Coronary artery (tissue), 2 donors: Measurements from ENCODE around the gene EED.

Experiments
- DNase-seq: peaks from one replicate; pipeline ENCODE4 v3.0.0-alpha.2; 2017; ENCODE audit warnings: low spot score
- H3K27ac ChIP-seq, 2 donors: fragments of 200-600 bp; sonication (generic); one replicate each; pipeline ENCODE4 v1.5.1; 2016 to 2019
- H3K4me3 ChIP-seq: fragments of 200-600 bp; sonication (generic); 2 replicates; pipeline ENCODE4 v1.5.1; 2016; ENCODE audit warnings: mild to moderate bottlenecking, moderate library complexity
- TF ChIP-seq, protein P1 (sequence below): fragments of 200-600 bp; sonication (generic); IDR thresholded peaks from one replicate; pipeline ENCODE4 v1.5.1; 2019; ENCODE audit warnings: antibody characterized with exemption

EED gene

DNA sequence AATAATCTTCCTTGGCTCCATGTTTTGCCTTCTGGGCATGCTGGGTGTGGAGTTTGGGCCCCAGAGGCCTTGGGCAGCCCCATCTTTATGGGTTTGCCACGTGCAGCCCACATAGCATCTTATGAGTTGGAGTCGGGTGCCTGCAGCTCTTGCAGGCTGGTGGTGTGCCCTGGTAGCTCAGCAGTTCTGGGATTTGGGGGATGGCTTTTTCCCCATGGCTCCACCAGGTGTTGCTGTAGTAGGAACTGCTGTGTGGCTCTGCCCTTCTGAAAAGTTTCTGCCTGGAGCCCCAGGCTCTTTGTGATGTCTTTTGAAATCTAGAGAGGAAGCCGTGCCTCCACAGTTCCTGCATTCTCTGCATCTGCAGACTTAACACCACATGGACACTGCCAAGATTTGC lies 16.8 kb downstream of the EED start:
- Histone ChIP-seq H3K27ac (no peak overlapping the region), H3K4me3 (no peak overlapping the region)
- TF ChIP-seq, protein P1, sequence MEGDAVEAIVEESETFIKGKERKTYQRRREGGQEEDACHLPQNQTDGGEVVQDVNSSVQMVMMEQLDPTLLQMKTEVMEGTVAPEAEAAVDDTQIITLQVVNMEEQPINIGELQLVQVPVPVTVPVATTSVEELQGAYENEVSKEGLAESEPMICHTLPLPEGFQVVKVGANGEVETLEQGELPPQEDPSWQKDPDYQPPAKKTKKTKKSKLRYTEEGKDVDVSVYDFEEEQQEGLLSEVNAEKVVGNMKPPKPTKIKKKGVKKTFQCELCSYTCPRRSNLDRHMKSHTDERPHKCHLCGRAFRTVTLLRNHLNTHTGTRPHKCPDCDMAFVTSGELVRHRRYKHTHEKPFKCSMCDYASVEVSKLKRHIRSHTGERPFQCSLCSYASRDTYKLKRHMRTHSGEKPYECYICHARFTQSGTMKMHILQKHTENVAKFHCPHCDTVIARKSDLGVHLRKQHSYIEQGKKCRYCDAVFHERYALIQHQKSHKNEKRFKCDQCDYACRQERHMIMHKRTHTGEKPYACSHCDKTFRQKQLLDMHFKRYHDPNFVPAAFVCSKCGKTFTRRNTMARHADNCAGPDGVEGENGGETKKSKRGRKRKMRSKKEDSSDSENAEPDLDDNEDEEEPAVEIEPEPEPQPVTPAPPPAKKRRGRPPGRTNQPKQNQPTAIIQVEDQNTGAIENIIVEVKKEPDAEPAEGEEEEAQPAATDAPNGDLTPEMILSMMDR = no peak
- DNase-seq = no peak

DNA sequence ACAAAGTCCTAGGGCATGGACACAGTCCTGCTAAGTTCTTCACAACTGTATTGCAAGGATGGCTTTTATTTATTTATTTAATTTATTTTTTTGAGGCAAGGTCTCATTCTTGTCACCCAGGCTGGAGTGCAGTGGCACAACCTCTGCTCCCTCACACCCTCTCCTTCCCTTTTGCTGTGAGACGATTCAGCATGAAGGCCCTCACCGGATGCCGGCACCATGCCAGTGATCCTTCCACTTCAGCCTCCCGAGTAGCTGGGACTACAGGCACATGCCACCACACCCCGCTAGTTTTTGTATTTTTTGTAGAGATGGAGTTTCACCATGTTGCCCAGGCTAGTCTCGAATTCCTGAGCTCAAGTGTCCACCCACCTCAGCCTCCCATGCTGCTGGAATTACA lies 17.8 kb downstream of the EED start:
- Histone ChIP-seq H3K4me3 (no peak overlapping the region), H3K27ac (no peak overlapping the region)
- TF ChIP-seq, protein P1 = no peak
- DNase-seq = no peak

DNA sequence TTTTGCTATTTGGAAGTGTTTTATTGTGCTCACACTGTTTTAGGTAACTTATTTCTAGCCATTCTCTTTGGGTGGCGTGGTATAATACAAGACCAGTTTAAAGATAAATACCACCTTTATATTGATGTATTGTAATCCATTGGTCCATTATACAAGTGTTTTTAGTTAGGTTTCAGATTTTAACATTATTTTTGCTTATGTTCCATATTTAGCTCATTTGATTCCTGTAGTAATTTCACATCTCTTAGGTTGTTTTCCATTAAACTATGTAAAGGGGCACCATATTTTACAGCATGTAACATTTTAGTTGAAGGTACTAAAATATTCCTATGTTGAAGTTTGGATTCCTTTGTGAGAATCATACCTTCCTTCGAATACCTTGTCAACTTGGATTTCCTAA lies 20.1 kb downstream of the EED start:
- DNase-seq = no peak
- no peak overlapping the region for H3K27ac ChIP-seq
- TF ChIP-seq, protein P1 = no peak
- H3K4me3 ChIP-seq = no peak overlapping the region

DNA sequence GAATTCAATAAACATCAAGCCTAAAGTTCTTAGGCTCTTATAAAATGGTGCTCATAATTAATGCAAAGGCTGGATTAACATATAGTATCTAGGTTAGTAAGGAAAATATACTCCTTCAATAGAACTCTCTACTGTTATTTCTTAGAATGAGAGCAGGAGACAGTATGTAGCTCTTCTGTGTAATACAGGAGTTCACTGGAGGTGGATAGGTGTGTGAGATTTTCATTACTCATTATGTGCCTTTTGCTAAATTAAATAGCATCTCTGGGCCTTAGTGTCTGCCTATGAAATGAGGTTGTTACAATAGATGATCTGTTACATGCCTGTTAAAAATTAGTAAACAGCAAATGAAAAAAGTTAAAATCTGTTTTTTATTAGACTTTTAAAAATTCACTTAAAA lies 20.6 kb downstream of the EED start:
- Histone ChIP-seq H3K4me3 (no peak overlapping the region), H3K27ac (no peak overlapping the region)
- DNase-seq = no peak
- TF ChIP-seq, protein P1 = no peak

DNA sequence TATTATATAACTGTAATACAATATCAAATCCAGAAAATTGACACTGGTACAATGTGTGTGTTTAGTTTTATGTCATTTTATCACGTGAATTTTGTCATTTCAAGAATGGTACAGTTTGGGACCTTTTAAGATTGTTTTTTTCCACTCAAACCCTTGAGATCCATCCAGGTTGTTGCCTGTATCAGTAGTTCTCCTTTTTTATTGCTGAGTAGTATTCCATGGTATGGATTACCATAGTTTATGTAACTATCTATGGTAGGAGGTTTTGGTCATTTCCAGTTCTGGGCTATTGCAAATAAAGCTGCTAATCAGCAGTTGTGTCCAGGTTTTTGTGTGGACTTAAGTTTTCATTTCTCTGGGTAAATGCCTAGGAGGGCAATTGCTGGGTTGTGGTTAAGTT lies 25.1 kb downstream of the EED start:
- DNase-seq = no peak
- no peak overlapping the region for H3K4me3 ChIP-seq
- no peak overlapping the region for H3K27ac ChIP-seq
- TF ChIP-seq, protein P1 = no peak

DNA sequence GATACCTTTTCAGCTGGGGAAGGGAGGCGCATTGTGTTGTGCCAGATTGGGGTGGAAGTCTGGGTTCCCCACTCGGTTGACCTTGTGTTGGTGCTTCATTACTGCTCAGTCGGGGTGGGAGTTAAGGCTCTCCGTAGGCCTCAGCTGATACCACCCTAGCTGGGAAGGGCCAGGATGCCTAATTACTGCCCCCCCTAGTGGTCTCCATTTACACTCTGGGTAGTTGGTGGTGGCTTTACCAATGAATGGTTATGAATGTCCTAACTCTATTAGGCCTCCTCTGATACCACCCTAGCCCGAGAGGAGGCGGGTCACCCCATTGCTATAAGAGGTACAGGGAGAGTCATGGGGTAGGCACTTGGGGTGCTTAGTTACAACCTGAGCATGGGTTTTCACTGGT lies 29.9 kb downstream of the EED start:
- DNase-seq = no peak
- no peak overlapping the region for H3K4me3 ChIP-seq
- TF ChIP-seq, protein P1 = no peak

DNA sequence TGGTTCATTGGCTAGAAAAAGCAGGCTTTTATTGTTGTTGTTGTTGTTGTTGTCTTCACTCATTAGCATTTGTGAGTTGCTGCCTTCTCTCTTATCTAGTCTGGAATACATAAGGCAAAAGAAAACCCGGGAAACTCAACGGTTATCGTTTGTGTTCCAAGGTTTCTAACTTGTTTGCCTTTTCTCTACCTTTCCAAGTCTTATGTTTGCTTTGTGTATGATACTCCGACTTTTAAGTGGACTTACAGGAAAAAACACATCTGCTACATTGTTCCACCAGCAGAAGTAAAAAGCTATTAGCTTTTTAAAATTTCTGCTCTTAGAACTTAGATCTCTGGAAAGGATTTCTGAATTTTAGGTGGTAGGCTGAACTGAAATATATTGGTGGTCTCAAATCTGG lies 30.4 kb downstream of the EED start:
- no peak overlapping the region for H3K4me3 ChIP-seq
- H3K27ac ChIP-seq = no peak overlapping the region
- DNase-seq = no peak
- TF ChIP-seq, protein P1 = no peak

More for the DNA sequence above, 29.9 kb downstream of the EED start:
- no peak overlapping the region for H3K27ac ChIP-seq
